LNCAP (cell line): ENCODE measurements around the gene SLC43A1.

Experiments
- CTCF ChIP-seq: fragments of 450-650 bp; IDR thresholded peaks from 2 replicates; pipeline ENCODE4 v1.5.1; 2017; ENCODE audit warnings: mild to moderate bottlenecking

The SLC43A1 gene

GRCh38 chr11:57493507-57494503, 21.7 kb downstream of the SLC43A1 start:
- peak; percentile 95 for TF ChIP-seq CTCF

- peak; percentile 64 for TF ChIP-seq CTCF
Measured at GRCh38 chr11:57491371-57492061, 24.0 kb downstream of the SLC43A1 start.

- TF ChIP-seq CTCF = no peak
Measured at GRCh38 chr11:57490456-57491248, 24.9 kb downstream of the SLC43A1 start.

- TF ChIP-seq CTCF = no peak
Measured at GRCh38 chr11:57487920-57488659, 27.4 kb downstream of the SLC43A1 start.

GRCh38 chr11:57487021-57487778, 28.3 kb downstream of the SLC43A1 start:
- no peak for TF ChIP-seq CTCF

- TF ChIP-seq CTCF = no peak
Measured at GRCh38 chr11:57485217-57485990, 30.1 kb downstream of the SLC43A1 start.
